K562 (cell line): ENCODE results near the gene CLCN1.

ENCODE experiments used
- HDGF ChIP-seq: fragments of 450-650 bp; IDR thresholded peaks from 2 replicates; pipeline ENCODE4 v1.6.1; 2016
- KDM2B ChIP-seq: fragments of 250-450 bp; sonication (Bioruptor Pico); IDR thresholded peaks from 2 replicates; pipeline ENCODE4 v1.8.0; 2021; ENCODE audit warnings: mild to moderate bottlenecking, moderate library complexity
- KLF16 ChIP-seq: IDR thresholded peaks from 2 replicates; pipeline ENCODE4 v1.6.1; 2016; ENCODE audit warnings: antibody characterized with exemption
- MEIS2 ChIP-seq: fragments of 450-650 bp; IDR thresholded peaks from 2 replicates; pipeline ENCODE4 v1.6.1; 2014; ENCODE audit warnings: mild to moderate bottlenecking; ENCODE audit not compliant: partially characterized antibody
- RCOR1 ChIP-seq, 2 experiments: IDR thresholded peaks; 2 replicates each; pipeline ENCODE4 v1.6.1; 2012; ENCODE audit warnings: low read depth in 2 of 2, low read length in 2 of 2, borderline replicate concordance in 1 of 2, improper control_type of control experiment in 1 of 2
- RFX5 ChIP-seq: IDR thresholded peaks from 2 replicates; pipeline ENCODE4 v1.6.1; 2011; ENCODE audit warnings: low read depth, mild to moderate bottlenecking, improper control_type of control experiment, low read length
- SETDB1 ChIP-seq: IDR thresholded peaks from one replicate; pipeline ENCODE4 v1.6.1; 2012; ENCODE audit warnings: low read length, control low read depth, inconsistent platforms
- TEAD1 ChIP-seq, 2 experiments: fragments of 450-650 bp in 1 of 2; sonication (generic) in 1 of 2; formaldehyde crosslinking; IDR thresholded peaks; 2 replicates each; pipeline versions ENCODE4 v1.4.0 to v1.8.0; 2020 to 2022; ENCODE audit warnings: mild to moderate bottlenecking in 2 of 2, missing genetic modification reagents in 1 of 2
- ZNF384 ChIP-seq: IDR thresholded peaks from 2 replicates; pipeline ENCODE4 v1.6.1; 2012; ENCODE audit warnings: low read depth, low read length, improper control_type of control experiment
- TF ChIP-seq, protein P1 (sequence below): fragments of 450-650 bp; IDR thresholded peaks from 2 replicates; pipeline ENCODE4 v1.6.1; 2016; ENCODE audit warnings: missing biosample characterization, missing genetic modification characterization
- TF ChIP-seq, protein P2 (sequence below): fragments of 450-650 bp; IDR thresholded peaks from 2 replicates; pipeline ENCODE4 v1.6.1; 2017; ENCODE audit warnings: mild to moderate bottlenecking, moderate library complexity
- TF ChIP-seq, protein P3 (sequence below), 3 experiments: IDR thresholded peaks in 2 of 3; conservative IDR thresholded peaks in 1 of 3; 2 replicates each; pipeline ENCODE4 v1.5.1; 2011 to 2012; ENCODE audit warnings: low read length in 3 of 3, mild to moderate bottlenecking in 3 of 3, control low read depth in 2 of 3, improper control_type of control experiment in 1 of 3, inconsistent platforms in 1 of 3, low read depth in 1 of 3, mixed read lengths in 1 of 3, moderate library complexity in 1 of 3; ENCODE audit not compliant: insufficient read depth in 2 of 3
- TF ChIP-seq, protein P4 (sequence below): sonication (generic); formaldehyde crosslinking; IDR thresholded peaks from 2 replicates; pipeline ENCODE4 v1.9.0; 2022; ENCODE audit warnings: mild to moderate bottlenecking, missing genetic modification reagents

DNA sequence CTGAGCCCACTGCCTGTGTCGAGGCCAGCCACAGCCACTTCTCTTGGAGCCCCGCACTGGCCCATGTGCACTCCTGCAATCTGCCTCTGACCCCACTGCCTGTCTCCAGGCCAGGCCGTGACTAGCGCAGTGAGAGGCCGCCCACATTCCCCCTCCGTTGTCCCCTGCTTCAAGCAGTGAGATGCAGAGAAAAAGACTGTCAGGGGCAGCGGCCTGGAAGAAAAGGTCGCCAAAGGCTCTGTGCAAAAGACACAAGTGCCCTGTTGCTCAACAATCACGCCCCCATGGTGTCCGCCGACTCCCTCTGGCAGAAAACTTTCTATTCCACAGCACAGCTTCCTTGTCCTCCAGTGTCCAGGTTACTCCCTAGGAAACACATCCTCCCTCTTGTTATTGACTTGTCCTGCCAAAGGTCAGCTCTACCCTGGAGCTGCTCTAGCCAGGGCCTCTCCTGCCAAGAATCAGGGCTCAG is 36.7 kb downstream of the CLCN1 start:
- no peak for TF ChIP-seq MEIS2
- TF ChIP-seq HDGF, result no peak
- TF ChIP-seq TEAD1 (CRISPR knock-in tag; IDR thresholded peaks at IDR 0.05), result no peak
- no peak for TF ChIP-seq SETDB1
- TF ChIP-seq KLF16, result no peak
- TF ChIP-seq, protein P1, sequence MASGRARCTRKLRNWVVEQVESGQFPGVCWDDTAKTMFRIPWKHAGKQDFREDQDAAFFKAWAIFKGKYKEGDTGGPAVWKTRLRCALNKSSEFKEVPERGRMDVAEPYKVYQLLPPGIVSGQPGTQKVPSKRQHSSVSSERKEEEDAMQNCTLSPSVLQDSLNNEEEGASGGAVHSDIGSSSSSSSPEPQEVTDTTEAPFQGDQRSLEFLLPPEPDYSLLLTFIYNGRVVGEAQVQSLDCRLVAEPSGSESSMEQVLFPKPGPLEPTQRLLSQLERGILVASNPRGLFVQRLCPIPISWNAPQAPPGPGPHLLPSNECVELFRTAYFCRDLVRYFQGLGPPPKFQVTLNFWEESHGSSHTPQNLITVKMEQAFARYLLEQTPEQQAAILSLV (tag), result no peak
- TF ChIP-seq, protein P2, sequence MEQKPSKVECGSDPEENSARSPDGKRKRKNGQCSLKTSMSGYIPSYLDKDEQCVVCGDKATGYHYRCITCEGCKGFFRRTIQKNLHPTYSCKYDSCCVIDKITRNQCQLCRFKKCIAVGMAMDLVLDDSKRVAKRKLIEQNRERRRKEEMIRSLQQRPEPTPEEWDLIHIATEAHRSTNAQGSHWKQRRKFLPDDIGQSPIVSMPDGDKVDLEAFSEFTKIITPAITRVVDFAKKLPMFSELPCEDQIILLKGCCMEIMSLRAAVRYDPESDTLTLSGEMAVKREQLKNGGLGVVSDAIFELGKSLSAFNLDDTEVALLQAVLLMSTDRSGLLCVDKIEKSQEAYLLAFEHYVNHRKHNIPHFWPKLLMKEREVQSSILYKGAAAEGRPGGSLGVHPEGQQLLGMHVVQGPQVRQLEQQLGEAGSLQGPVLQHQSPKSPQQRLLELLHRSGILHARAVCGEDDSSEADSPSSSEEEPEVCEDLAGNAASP, result no peak
- no peak for TF ChIP-seq RCOR1 (IDR thresholded peaks at IDR 0.05; ENCODE audit: borderline replicate concordance in 1 of 2, low read depth in 2 of 2, low read length in 2 of 2)
- no peak for TF ChIP-seq ZNF384
- TF ChIP-seq, protein P3, sequence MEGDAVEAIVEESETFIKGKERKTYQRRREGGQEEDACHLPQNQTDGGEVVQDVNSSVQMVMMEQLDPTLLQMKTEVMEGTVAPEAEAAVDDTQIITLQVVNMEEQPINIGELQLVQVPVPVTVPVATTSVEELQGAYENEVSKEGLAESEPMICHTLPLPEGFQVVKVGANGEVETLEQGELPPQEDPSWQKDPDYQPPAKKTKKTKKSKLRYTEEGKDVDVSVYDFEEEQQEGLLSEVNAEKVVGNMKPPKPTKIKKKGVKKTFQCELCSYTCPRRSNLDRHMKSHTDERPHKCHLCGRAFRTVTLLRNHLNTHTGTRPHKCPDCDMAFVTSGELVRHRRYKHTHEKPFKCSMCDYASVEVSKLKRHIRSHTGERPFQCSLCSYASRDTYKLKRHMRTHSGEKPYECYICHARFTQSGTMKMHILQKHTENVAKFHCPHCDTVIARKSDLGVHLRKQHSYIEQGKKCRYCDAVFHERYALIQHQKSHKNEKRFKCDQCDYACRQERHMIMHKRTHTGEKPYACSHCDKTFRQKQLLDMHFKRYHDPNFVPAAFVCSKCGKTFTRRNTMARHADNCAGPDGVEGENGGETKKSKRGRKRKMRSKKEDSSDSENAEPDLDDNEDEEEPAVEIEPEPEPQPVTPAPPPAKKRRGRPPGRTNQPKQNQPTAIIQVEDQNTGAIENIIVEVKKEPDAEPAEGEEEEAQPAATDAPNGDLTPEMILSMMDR (IDR thresholded peaks at IDR 0.05 in 2 of 3, conservative IDR thresholded peaks at IDR 0.05 in 1 of 3; ENCODE audit: insufficient read depth in 2 of 3, low read depth in 1 of 3, low read length in 3 of 3), result no peak
- no peak for TF ChIP-seq RFX5
- TF ChIP-seq, protein P4, sequence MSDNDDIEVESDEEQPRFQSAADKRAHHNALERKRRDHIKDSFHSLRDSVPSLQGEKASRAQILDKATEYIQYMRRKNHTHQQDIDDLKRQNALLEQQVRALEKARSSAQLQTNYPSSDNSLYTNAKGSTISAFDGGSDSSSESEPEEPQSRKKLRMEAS (CRISPR knock-in tag), result no peak
- TF ChIP-seq KDM2B (CRISPR knock-in tag), result no peak
